ENCODE data around the gene ERCC3. TPM values are rescaled to one million over a fixed set of nuclear protein-coding genes. Genes with fewer than 3 reads are reported as not detected.

The ERCC3 gene
- total and polyA plus RNA-seq, 2 of the 13 experiments (the other 11 are each of a cell fraction or from before 2014, with no cell fraction given) = 49.7 to 64.6 TPM

GRCh38 chr2:127293748-127294562 is at the start of gene ERCC3 (continued):
- TF ChIP-seq PAXIP1 (CRISPR knock-in tag; conservative IDR thresholded peaks at IDR 0.05) (peak; percentile 44), CREM (IDR thresholded peaks at IDR 0.05) (peak; percentile 63; the same call in 1 of the 2 replicates), CREM (CRISPR knock-in tag; IDR thresholded peaks at IDR 0.05) (no peak), ZNF75D (CRISPR knock-in tag; IDR thresholded peaks at IDR 0.05; ENCODE audit: borderline replicate concordance) (no peak), XRCC5 (optimal IDR thresholded peaks at IDR 0.05; ENCODE audit: low read length) (peak; percentile 70), AHR (CRISPR knock-in tag; IDR thresholded peaks at IDR 0.05) (peak; percentile 89; the same call in 1 of the 2 replicates), CEBPG (CRISPR knock-in tag; IDR thresholded peaks at IDR 0.05) (peak; percentile 35; the same call in 1 of the 2 replicates), ARNTL (CRISPR knock-in tag; IDR thresholded peaks at IDR 0.05) (0 out of 2 replicates have a peak, but pooled peaks have one; percentile 39), ZSCAN5A (CRISPR knock-in tag; IDR thresholded peaks at IDR 0.05; ENCODE audit: borderline replicate concordance) (0 out of 2 replicates have a peak, but pooled peaks have one; percentile 56), MXD3 (CRISPR knock-in tag; IDR thresholded peaks at IDR 0.05) (peak; percentile 95), TBL1XR1 (IDR thresholded peaks at IDR 0.05; ENCODE audit: borderline replicate concordance, low read length, partially characterized antibody) (no peak), NFE2 (CRISPR knock-in tag; IDR thresholded peaks at IDR 0.05) (no peak), ZBTB33 (CRISPR knock-in tag; IDR thresholded peaks at IDR 0.05) (no peak), SMAD3 (CRISPR knock-in tag; IDR thresholded peaks at IDR 0.05) (peak; percentile 78), POLR2AphosphoS2 (IDR thresholded peaks at IDR 0.05; ENCODE audit: low read depth, low read length) (no peak), ATAD3A (CRISPR knock-in tag; IDR thresholded peaks at IDR 0.05) (no peak), JUNB (CRISPR knock-in tag; IDR thresholded peaks at IDR 0.05; ENCODE audit: borderline replicate concordance) (no peak), ZNF615 (CRISPR knock-in tag; IDR thresholded peaks at IDR 0.05; ENCODE audit: borderline replicate concordance) (no peak), BORCS8-MEF2B (CRISPR knock-in tag; IDR thresholded peaks at IDR 0.05) (peak; percentile 63; the same call in 1 of the 2 replicates), ZFYVE20 (CRISPR knock-in tag; IDR thresholded peaks at IDR 0.05; ENCODE audit: borderline replicate concordance, low read depth) (0 out of 2 replicates have a peak, but pooled peaks have one; percentile 61), U2AF2 (IDR thresholded peaks at IDR 0.05; ENCODE audit: low read depth, low read length) (no peak), ZNF496 (CRISPR knock-in tag; IDR thresholded peaks at IDR 0.05; ENCODE audit: insufficient replicate concordance) (no peak), SP1 (IDR thresholded peaks at IDR 0.05) (no peak), SP1 (CRISPR knock-in tag; IDR thresholded peaks at IDR 0.05) (0 out of 2 replicates have a peak, but pooled peaks have one; percentile 62)
